ENCODE measurements around the gene SPOCK1.

- no peak for TF ChIP-seq CTCF (IDR thresholded peaks at IDR 0.05)
- no peak for TF ChIP-seq POLR2A (IDR thresholded peaks at IDR 0.05)
Observed at GRCh38 chr5:137188566-137188965, 310.6 kb downstream of the SPOCK1 start.

All from Peyer's patch (tissue), 4 donors.